ENCODE results near the gene MARCHF3.
"Not testable (repeated sequence)": the region's sequence is repeated elsewhere in the genome, so short reads cannot be mapped to it uniquely, and the experiment has no call there.

The MARCHF3 gene

GRCh38 chr5:127051591-127051990 lies 21.2 kb upstream of the MARCHF3 start:
- DNase-seq (ENCODE audit: low read depth), result no peak

GRCh38 chr5:127046343-127047072 lies 16.1 kb upstream of the MARCHF3 start:
- no peak for DNase-seq (ENCODE audit: low read depth)

GRCh38 chr5:127042593-127042992 lies 12.2 kb upstream of the MARCHF3 start:
- DNase-seq (ENCODE audit: low read depth), result no peak

- DNase-seq (ENCODE audit: low read depth), result no peak
Observed at GRCh38 chr5:127041571-127041970, 11.2 kb upstream of the MARCHF3 start.

- no peak for DNase-seq (ENCODE audit: low read depth)
Observed at GRCh38 chr5:127040796-127041520, 10.6 kb upstream of the MARCHF3 start.

GRCh38 chr5:127038550-127038949 lies 8.2 kb upstream of the MARCHF3 start:
- DNase-seq (ENCODE audit: low read depth), result no peak

GRCh38 chr5:127031863-127032232 lies 1.5 kb upstream of the MARCHF3 start:
- no peak for DNase-seq (ENCODE audit: low read depth)

- no peak for DNase-seq (ENCODE audit: low read depth)
Observed at GRCh38 chr5:127031147-127031862, 947 bp upstream of the MARCHF3 start.

- DNase-seq (ENCODE audit: low read depth), result no peak
Observed at GRCh38 chr5:127029581-127030258, 638 bp downstream of the MARCHF3 start.

GRCh38 chr5:127028822-127029457 lies 1.4 kb downstream of the MARCHF3 start:
- no peak for DNase-seq (ENCODE audit: low read depth)

GRCh38 chr5:127027539-127027938 lies 2.8 kb downstream of the MARCHF3 start:
- DNase-seq (ENCODE audit: low read depth), result no peak

GRCh38 chr5:127026166-127026565 lies 4.2 kb downstream of the MARCHF3 start:
- no peak for DNase-seq (ENCODE audit: low read depth)

GRCh38 chr5:127025467-127025866 lies 4.9 kb downstream of the MARCHF3 start:
- DNase-seq (ENCODE audit: low read depth), result no peak

- no peak for DNase-seq (ENCODE audit: low read depth)
Observed at GRCh38 chr5:127024821-127025220, 5.5 kb downstream of the MARCHF3 start.

GRCh38 chr5:127023552-127024191 lies 6.7 kb downstream of the MARCHF3 start:
- not testable (repeated sequence) for DNase-seq (ENCODE audit: low read depth)

- DNase-seq (ENCODE audit: low read depth), result no peak
Observed at GRCh38 chr5:127022846-127023245, 7.5 kb downstream of the MARCHF3 start.

- DNase-seq (ENCODE audit: low read depth), result no peak
Observed at GRCh38 chr5:127019928-127020327, 10.4 kb downstream of the MARCHF3 start.

- DNase-seq (ENCODE audit: low read depth), result not testable (repeated sequence)
Observed at GRCh38 chr5:127016722-127017121, 13.6 kb downstream of the MARCHF3 start.

- no peak for DNase-seq (ENCODE audit: low read depth)
Observed at GRCh38 chr5:127015716-127016115, 14.6 kb downstream of the MARCHF3 start.

GRCh38 chr5:127014573-127014972 lies 15.8 kb downstream of the MARCHF3 start:
- DNase-seq (ENCODE audit: low read depth), result no peak

GRCh38 chr5:127013407-127013806 lies 17.0 kb downstream of the MARCHF3 start:
- DNase-seq (ENCODE audit: low read depth), result no peak
